Activated CD4-positive, CD25-positive, alpha-beta regulatory T cell treated with anti-CD3 and anti-CD28 coated beads, Interleukin-2, amount 50 U/mL, for 72 hours (primary cell): ENCODE results near the gene MT1F.
"Not testable (repeated sequence)": the region's sequence is repeated elsewhere in the genome, so short reads cannot be mapped to it uniquely, and the experiment has no call there.

Source experiments
- DNase-seq: peaks from one replicate; pipeline ENCODE4 v3.0.0; 2021

Gene MT1F

DNA sequence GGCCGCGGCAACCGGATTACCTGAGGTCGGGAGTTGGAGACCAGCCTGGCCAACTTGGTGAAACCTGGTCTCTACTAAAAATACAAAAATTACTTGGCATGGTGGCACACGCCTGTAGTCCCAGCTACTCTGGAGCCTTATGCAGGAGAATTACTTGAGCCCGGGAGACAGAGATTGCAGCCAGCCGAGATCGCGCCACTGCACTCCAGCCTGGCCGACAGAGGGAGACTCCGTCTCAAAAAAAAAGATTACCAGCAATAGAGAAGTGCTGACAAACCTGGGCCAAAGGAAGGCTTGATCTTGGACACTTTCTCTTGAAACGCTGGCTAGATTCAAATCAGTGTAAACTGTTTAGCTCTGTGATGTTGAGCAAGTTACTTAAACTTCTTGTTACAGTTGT lies 16.2 kb downstream of the MT1F start:
- DNase-seq, result no peak

DNA sequence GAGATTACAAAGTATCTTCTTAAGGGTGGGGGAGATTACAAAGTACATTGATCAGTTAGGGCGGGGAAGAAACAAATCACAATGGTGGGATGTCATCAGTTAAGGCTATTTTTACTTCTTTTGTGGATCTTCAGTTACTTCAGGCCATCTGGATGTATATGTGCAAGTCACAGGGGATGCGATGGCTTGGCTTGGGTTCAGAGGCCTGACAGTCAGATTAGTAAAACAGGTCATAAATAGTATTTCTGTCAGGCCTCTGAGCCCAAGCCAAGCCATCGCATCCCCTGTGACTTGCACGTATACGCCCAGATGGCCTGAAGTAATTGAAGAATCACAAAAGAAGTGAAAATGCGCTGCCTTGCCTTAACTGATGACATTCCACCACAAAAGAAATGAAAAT lies 16.8 kb downstream of the MT1F start:
- not testable (repeated sequence) for DNase-seq

DNA sequence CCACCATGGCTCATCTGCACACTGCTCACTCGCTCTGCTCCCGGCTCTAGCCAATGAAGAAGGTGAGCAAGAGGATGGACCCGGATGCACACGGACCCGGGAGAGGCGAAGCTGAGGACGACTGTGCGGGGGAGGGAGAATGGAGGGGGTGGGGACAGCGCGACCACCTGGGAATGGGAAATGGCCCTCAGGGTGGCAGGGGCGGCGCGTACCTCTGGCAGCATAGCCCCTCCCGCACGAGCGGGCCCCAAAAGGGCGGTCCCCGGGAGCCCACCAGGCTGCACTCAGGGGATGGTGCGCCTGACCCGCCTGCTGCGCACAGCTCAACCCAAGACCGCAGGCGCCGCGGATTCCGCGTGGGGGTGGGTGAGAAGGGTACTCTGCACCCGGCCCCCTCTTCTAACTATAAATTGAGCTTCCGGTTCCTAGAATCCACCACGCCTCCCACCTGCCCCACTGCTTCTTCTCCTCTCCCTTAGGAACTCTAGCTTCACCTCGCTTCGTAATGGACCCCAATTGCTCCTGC lies 18.0 kb downstream of the MT1F start:
- DNase-seq, result no peak

DNA sequence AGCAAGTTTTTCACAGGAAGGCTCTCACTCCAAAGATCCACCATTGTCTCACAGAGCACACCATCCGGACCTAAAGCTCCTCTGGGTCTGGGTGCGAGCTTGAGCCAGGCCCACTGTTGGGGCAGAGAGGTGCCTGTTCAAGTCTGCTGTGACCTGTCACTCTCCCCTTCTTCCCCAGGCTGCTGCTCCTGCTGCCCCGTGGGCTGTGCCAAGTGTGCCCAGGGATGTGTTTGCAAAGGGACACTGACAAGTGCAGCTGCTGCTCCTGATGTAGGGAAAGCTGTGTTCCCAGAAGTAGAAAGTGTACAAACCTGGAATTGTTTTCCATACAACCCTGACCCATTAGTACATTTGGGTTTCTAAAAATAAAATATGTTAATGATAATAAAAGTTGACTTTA lies 19.7 kb downstream of the MT1F start:
- no peak for DNase-seq

DNA sequence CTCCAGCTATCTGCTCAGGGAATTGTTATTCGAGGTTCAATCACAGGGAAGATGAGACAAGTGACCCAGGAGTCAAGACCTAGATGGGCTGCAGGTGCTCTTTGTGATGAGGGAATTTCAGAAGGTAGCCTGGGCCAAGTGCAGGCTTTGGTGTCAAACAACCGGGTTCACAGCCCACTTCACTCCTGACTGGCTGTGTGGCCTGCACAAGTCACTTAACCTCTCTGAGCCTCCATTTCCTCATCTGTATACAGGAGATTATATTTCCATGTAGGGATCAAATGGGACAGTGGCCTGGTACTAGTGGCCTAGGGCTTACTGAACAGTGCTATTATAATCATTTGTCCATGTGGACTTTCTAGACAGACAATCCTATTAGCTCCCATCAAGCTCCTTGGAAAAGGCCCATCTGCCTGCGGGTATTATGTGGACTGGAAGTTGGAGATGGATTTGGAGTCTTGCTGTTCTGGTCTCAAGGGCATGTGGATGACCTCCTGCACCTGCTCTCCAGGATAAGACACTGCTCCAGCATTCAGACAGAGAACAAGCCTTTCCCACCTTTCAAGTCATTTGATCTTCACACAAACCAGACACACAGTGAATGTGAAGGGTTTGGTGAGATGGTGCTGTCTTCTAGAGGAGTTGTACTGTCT lies 21.4 kb downstream of the MT1F start:
- no peak for DNase-seq

DNA sequence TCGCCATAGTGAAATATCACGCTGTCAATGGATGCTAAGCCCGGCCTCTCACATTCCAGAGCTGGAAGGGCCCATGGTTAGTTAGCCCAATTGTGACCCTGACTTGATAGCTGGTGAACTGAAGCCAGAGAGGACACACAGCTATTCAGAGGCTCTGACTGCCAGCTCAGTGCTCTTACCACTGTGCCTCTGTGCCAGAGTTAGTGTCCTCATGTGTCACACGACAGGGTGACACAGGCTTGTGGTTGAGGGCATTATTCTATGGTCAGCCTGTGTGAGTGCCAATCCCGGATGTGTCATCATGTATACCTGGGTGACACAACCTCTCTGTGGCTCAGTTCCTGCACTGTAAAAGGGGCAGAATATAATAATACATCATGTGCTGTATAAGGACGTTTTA lies 22.1 kb downstream of the MT1F start:
- no peak for DNase-seq

DNA sequence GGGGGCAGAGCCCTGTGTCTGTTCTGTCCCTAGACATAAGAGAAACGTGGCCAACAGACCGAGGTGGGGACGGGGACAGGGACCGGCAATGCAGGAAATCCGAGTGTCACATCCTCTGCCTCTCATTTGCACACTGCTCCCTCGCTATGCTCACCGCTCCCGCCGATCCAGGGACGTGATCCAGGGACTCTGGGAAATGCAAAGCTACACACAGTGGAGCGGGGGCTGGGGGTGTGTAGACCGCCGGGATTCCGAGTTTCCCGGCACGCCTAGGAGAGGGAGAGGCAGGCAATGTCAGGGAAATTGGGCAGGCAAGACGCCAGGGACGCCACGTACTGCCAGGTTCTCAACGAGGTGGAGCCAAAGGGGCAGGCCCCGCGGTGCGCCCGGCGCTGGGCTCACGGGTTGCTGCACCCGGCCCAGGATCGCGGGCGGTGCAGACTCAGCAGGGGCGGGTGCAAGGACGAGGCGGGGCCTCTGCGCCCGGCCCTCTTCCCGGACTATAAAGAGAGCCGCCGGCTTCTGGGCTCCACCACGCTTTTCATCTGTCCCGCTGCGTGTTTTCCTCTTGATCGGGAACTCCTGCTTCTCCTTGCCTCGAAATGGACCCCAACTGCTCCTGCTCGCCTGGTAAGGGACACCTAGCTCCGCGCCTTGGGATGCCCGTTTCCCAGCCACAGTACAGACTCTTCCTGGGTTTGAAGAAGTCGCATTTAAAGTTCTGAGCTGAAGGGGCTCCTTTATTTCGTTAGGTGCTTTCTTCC lies 24.4 kb downstream of the MT1F start, which contains the start of gene MT1X:
MT1X (plus strand) TSS at position 532 of the 764 bp plus-strand sequence; CDS start at position 603, 71 bp downstream.
- DNase-seq, result peak; percentile 79

DNA sequence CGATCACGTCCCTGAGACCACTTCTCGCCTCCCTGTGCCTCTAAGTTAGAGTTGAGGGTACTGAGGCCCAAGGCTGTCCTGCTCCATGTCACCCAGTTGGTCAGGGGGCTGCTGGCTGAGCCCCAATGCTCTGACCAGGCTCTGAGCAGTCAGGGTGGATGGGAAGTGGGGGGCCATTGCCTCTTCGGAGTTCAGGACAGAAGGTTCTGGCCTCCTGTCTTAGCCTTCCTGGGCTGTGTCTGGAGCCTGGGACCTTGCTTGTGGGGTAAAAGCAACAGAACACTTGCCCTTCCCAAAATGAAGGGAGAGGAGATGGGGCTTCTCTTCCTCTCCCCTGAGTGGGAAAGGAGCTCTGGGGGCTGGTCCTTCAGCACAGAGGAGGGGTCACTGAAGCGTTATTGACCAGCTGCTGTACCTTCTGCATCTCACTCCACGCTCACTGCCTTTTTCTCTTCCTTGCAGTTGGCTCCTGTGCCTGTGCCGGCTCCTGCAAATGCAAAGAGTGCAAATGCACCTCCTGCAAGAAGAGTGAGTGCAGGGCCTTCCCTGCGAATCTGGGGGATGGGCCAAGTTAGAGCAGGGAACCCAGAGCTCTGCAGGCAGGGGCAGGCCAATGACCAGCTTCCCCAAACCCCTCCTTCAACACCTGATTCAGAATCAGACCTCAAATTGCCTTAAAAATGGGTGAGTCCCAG lies 25.1 kb downstream of the MT1F start:
- DNase-seq, result no peak

DNA sequence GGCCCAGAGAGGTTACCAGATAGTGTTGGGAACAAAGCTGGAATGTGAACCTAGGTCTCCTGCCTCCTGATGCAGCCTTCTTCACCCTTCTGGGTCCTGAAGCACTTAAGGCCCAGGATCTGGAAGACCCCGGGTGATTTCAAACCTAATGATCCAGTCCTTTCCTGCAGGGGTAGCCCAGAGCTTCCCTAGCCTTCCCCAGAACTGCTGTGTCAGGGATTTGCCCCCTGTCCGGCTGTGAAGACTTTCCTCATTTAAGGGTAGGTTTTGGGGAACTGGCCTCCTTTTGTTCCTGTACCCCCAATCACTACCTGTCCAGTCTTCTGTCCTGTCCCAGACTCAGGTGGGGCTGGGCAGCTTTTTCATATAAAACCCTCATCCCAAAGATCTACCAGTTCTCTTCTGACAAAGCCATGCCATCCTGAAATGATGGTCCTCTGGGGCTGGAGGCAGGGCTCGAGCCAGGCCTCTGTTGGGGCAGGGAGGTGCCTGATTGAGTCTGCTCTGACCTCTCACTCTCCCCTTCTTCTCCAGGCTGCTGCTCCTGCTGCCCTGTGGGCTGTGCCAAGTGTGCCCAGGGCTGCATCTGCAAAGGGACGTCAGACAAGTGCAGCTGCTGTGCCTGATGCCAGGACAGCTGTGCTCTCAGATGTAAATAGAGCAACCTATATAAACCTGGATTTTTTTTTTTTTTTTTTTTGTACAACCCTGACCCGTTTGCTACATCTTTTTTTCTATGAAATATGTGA lies 25.8 kb downstream of the MT1F start:
- DNase-seq, result no peak

DNA sequence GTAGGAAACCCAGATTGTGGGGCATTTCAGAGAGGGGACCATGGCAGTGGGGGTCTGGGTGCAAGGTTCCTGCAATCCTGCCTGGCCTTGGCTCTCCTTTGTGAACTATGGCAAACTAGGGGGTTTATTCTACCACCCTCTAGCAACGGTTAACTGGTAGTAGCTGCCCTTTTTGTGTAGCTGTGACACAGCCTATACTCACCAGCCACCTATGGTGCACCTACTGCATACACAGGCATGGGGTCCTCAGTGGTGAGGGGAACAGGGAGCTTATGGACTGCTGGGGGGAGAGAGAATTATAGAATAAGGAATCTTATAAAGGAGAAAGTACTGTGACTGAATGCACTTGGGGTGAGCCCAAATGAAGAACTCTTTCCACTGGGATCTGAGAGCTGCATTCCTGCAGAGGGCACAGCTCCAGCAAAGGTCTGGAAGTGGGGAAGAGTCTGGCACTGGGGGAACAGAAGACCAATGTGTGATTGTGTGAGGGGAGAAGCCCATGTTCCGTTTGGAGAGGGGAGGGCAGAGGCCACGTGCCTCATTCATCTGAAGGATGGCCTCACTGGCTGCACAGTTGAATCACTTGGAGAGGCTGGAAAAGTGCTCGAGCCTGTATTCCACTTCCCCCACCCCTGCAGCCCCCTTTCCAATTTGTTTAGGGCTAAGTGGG lies 26.6 kb downstream of the MT1F start:
- no peak for DNase-seq

DNA sequence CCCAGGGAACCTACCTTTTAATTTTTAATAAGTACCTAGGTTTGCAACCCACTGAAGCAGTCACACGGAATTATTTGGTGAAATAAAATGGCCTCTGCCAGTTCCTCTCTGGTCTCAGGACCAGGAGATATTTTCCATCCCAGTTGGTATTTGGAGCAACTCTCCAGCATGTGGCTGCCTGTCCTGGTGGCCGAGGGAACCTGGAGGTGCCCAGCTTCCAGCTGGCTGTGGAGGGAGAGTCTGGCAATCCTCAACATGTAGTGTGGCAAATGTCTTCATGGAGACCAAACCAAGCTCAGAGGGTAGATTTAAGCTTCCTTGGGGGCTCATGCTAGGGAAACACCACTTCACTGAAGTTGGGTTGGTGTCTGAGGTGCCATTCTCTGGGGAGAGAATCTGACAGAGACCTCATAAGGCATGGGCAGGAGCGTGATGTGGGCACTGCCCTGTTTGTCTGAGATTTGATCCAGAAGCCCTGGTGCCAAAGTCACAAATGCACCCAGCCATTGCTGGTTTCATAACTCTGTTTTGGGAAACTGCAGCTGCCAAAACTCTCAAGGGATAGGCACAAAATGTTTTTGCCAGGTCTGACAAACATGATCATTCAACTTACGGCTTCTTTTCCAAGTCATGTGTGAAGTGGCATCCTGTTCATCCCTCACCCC lies 27.3 kb downstream of the MT1F start:
- no peak for DNase-seq

DNA sequence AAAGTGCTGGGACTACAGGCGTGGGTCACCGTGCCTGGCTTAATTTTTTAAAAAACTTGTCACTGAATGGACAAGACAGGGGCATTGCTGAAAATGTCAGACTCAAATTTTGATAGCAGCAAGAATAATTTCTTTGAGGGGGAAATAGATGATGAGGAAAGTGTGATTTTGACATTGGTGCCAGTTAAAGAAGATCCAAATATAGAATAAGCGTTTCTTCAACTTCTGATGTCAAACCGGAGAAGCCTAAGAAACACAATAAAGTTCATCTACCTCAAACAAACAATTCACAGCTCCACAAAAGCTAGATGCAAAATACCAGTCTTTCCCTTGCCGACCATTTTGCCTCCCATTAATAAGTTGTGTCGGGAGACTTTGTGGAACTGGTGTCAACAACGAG lies 29.0 kb downstream of the MT1F start:
- no peak for DNase-seq

DNA sequence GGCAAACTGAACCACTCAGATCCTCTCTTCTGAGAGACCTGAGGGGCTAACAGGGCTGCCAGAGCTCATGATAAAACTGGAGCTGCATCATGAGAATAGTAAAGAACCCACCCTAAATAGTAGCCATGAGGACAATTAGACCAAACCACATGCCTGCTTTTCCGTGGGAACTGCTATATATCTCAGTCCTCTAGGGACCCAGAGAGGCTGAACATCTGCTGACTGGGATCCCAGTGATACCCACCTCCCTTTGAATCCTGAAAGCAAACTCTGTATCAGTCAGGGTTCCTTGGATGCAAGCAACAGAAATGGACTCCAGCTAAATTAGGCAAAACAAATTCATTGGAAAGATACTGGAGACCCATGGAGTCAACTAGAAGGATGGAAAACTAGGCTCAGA lies 31.0 kb downstream of the MT1F start:
- DNase-seq, result no peak

DNA sequence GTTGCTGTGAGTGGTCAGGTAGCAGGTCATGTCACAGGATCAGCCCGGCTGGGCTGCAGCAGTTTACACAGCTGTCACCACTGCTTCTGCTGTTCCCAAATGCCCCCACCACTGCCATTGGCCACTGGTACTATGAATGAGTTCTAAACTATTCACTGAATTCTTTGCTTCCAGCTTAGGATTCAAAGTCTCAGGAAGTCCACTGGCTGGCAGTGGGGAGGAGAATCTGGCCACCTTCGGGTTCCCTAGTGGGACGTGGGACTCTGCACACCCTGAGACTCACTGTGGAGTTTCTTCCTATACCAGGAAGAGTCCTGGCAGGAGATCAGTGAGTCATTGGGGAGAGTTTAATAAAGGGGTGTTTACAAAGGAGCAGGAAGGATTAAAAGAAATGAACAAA lies 31.4 kb downstream of the MT1F start:
- no peak for DNase-seq

DNA sequence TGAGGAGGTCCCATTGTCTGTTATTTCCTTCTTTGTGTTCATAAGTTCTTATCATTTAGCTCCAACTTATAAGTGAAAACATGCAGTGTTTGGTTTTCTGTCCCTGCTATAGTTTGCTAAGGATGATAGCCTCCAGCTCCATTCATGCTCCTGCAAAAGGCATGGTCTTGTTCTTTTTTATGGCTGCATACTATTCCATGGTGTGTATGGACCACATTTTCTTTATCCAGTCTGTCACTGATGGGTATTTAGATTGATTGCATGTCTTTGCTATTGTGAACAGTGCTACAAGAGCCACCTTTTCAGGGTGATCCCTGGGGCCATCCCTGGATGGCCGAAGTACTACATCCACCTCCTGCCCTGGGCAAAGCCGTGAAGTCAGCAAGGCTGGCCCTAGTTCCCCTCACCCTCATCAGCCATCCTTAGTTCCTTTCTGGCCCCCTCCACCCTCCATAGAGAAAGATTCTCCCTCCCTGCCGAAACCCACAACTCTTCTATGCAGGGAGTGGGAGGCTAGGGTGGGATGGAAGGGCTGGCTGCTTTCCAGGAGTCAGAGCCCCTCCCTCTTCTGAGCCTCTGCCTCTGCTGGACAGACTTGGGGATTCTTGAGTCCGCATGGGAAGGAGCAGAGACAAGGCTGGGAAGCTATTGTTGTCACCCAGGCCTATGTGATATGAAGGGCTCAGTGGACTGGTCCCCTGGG lies 32.8 kb downstream of the MT1F start:
- no peak for DNase-seq

DNA sequence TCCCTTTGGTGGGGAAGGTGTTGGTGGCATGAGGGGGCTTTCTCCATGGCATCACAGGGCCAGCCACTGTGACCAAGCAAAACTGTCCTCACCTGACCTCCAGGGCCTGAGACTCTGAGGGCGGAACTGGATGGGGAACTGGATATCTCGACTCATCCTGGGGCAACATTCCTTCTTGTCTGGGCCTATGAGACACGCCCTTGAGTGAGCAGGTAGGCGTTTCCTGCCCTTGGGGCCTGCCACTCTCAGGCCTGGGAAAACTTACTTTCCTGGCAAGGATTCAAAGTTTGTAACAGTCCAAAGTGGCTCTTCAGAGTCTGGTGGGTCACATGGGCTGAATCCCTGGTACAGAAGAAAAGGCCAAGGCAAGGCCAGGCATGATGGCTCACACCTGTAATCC lies 34.1 kb downstream of the MT1F start:
- DNase-seq, result no peak

DNA sequence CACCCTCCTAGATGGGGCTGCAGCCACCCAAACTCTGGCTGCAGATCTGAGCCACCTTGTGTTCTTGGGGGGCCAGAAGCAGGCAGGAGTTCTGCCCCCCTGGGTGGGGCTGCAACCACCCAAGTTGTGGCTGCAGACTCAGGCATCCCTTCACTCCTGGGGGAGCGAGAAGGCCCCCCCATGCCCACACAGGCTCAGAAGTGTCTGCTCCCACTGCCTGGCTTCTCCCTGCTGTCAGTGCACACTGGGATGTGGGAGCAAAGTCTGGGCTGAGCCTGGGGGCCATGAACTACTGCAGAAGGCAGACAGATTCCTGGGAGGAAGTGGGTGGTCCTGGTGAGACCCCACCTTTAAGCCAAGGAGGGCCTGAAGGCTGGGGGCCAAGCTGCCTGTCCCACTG lies 37.5 kb downstream of the MT1F start:
- DNase-seq, result no peak

DNA sequence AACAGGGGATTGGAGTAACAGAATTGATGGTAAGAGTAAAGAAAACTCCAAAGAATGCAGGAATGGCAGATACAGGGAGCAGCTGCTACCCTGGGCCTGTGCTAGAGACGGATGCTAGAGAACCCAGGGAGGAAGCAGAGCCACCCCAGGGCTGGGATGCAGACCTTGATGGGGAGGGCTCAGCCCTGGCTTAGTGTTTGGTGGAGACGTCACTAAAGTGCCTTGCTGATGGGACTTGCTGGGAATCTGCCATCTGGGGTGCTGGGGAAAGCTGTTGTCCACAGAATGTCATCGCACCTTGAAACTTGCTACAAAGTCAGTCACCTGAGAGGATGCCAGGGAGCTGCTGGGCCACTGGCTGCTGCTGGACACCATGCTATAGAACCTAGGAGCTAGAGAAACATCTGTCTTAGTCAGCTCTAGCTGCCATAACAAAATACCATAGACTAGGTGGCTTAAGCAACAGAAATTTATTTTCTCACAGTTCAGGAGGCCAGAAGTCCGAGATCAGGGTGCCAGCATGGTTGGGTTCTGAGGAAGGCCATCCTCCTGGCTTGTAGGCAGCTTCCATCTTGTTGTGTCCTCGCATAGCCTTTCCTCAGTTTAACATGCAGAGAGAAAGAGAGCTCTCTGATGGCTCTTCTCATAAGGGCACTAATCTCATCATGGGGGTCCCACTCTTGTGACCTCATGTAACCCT lies 39.8 kb downstream of the MT1F start:
- DNase-seq, result no peak

DNA sequence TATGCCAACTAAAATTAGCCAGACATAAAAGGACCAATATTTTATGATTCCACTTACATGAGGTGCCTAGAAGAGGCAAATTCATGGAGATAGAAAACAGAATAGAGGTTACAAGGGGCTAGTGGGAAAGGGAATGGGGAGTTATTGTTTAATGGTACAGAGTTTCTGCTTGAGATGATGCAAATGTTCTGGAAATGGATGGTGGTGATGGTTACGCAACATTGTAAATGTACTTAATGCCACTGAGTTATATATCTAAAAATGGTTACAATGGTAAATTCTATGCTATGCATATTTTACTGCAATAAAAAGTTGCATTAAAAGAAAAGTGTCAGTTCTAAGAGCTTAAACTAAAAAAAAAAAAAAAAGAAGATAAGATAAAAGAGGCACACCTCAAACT lies 42.4 kb downstream of the MT1F start:
- DNase-seq, result no peak

DNA sequence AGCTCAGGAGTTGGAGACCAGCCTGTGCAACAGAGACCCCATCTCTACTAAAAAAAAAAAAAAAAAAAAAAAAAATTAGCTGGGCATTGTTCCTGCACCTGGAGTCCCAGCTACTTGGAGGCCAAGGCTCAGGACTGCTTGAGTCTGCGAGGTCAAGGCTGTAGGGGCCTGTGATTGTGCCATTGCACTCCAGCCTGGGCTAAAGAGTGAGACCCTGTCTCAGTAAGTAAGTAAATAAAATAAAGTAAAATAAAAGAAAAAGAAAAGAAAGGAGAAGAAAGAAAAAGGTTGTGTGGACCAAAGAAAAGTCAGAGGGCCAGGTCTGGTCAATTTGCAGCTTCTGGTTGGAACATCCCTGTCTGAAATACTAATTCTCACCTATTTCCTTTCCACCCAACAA lies 42.9 kb downstream of the MT1F start:
- no peak for DNase-seq

DNA sequence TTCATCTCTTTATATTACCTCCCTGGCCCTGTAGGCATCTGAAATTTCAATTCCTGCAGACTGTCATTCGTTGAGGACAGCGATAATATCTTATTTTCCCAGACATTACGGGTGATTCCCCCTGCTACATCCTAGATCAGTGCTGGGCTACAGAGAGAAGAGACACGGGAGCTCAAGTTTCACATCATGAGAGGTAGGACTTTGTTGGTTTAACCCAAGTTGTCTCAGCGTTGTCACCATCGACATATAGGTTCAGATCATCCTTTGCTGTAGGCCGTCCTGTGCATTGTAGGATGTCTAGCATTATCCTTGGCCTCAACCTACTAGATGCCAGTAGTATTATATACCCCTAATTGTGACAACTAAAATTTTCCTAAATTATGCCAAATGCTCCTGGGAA lies 43.8 kb downstream of the MT1F start:
- DNase-seq, result no peak
